Mucosa of descending colon (tissue), 3 donors: Measurements from ENCODE around the gene PPFIA3. TPM values are rescaled to one million over a fixed set of nuclear protein-coding genes. Genes with fewer than 3 reads are reported as not detected.
A peak's percentile ranks its signal among the peaks of the same experiment; 100 is the strongest.

ENCODE experiments used
- ATAC-seq: fragments of 200-7000 bp; cut with Tn5 transposase; one replicate; pipeline ENCODE4 v1.9.1; 2020; ENCODE audit warnings: mild to moderate bottlenecking, moderate library complexity
- DNase-seq, 3 donors: peaks; one replicate each; pipeline ENCODE4 v3.0.0-alpha.2; 2020
- H3K36me3 ChIP-seq: fragments of 200-600 bp; one replicate; pipeline ENCODE4 v1.8.0; 2021; ENCODE audit warnings: low read depth, mild to moderate bottlenecking
- H3K4me1 ChIP-seq: fragments of 200-600 bp; one replicate; pipeline ENCODE4 v1.8.0; 2021; ENCODE audit warnings: low read depth, mild to moderate bottlenecking
- H3K4me3 ChIP-seq: fragments of 200-600 bp; one replicate; pipeline ENCODE4 v1.8.0; 2021; ENCODE audit warnings: mild to moderate bottlenecking
- H3K9me3 ChIP-seq: fragments of 200-600 bp; one replicate; pipeline ENCODE4 v1.8.0; 2021; ENCODE audit warnings: mild to moderate bottlenecking
- CTCF ChIP-seq: fragments of 200-600 bp; IDR thresholded peaks from one replicate; pipeline ENCODE4 v1.8.0; 2022; ENCODE audit warnings: antibody characterized with exemption, mild to moderate bottlenecking
- intact Hi-C, 2 donors: fragments of 100-400 bp; cut with DNase I in 1 of 2; cut with micrococcal nuclease in 1 of 2; formaldehyde crosslinking; loops; one replicate each; pipeline versions ENCODE4 v1.11.0 to v1.11.1; 2022; cut with DNase I, micrococcal nuclease
- total RNA-seq, 3 donors: library from RNA; stranded (reverse); fragmentation: NEBNext Ultra II Directional in 2 of 3; extraction: Animal tissue kit (Norgen Biotek cat#: 25700) in 2 of 3; gene quantifications; one replicate each; pipeline versions ENCODE4 v1.2.1 to v1.2.4, GENCODE V29; 2021 to 2023
- donor health status: DM: no; HTN: no; CAD: no; lungs with moderate emphysema.
- donor health status: DM: no; HTN: no; CAD: no.
- donor health status: DM: no; HTN: yes; CAD: no.

PPFIA3 gene
- total RNA-seq, 3 donors from 2014 or later: 15.1 to 21.4 (median 19.6) TPM

- TF ChIP-seq CTCF: no peak
Measured at GRCh38 chr19:49111218-49111998, 7.9 kb upstream of the PPFIA3 start.

GRCh38 chr19:49113762-49114629 lies 5.3 kb upstream of the PPFIA3 start, which contains the start of gene LIN7B:
TSS of gene LIN7B (plus strand) at chr19:49114370. CDS start at chr19:49114405, 35 bp downstream.
- Histone ChIP-seq H3K4me3 (peak within 1 kb of the TSS; percentile 57), H3K9me3 (no peaks in the 10 kb centered on the region), H3K4me1 (peaks cover 21% of the 10 kb centered on the region), H3K36me3 (no peaks in the 10 kb centered on the region)
- intact Hi-C loops: no loop called here
- TF ChIP-seq CTCF: peak; percentile 68
- peak; percentile 75 to 86 (median 75) for DNase-seq
- peak; percentile 75 for ATAC-seq

More at GRCh38 chr19:49111218-49111998, 7.9 kb upstream of the PPFIA3 start:
- no peak overlapping the region for H3K4me3 ChIP-seq
- peaks cover 7% of the 10 kb centered on the region for H3K4me1 ChIP-seq
- no peaks in the 10 kb centered on the region for H3K36me3 ChIP-seq
- intact Hi-C loops: no loop called here
- H3K9me3 ChIP-seq: no peaks in the 10 kb centered on the region
- ATAC-seq (no peak), DNase-seq (no peak)

- Histone ChIP-seq H3K4me1 (peaks cover 28% of the 10 kb centered on the region), H3K4me3 (peak overlapping the region; percentile 57), H3K9me3 (no peaks in the 10 kb centered on the region), H3K36me3 (no peaks in the 10 kb centered on the region)
- intact Hi-C loops: no loop called here
- peak; percentile 72 to 80 (median 77) for DNase-seq
- no peak for ATAC-seq
- TF ChIP-seq CTCF: no peak
Measured at GRCh38 chr19:49114630-49115363, 4.5 kb upstream of the PPFIA3 start.

GRCh38 chr19:49116544-49116943 lies 2.8 kb upstream of the PPFIA3 start:
- no peak for ATAC-seq
- H3K4me1 ChIP-seq: peaks cover 35% of the 10 kb centered on the region
- no peak overlapping the region for H3K4me3 ChIP-seq
- DNase-seq: peak in 1 of 3 donors; percentile 49
- no peaks in the 10 kb centered on the region for H3K9me3 ChIP-seq
- no peak for TF ChIP-seq CTCF
- intact Hi-C loops: no loop called here
- no peaks in the 10 kb centered on the region for H3K36me3 ChIP-seq
